OCI-LY7 (cell line): Measurements from ENCODE around the gene BLOC1S4. TPM values are rescaled to one million over a fixed set of nuclear protein-coding genes. Genes with fewer than 3 reads are reported as not detected.

Experiments used
- BruUV-seq: library from RNA; stranded (reverse); fragments of 400-500 nt; replicated peaks from 2 replicates; lab custom pipeline; 2021; lab: Mats Ljungman, UMichigan
- CTCF ChIA-PET: fragments of 300-600 bp; sonication (Branson Sonifier 250); formaldehyde crosslinking; loops from one replicate; lab custom pipeline; 2022; ENCODE audit warnings: antibody characterized with exemption; ENCODE audit not compliant: unreplicated experiment; lab: Charles Lee
- POLR2A ChIA-PET: fragments of 300-600 bp; sonication (Branson Sonifier 250); formaldehyde crosslinking; loops from one replicate; lab custom pipeline; 2022; ENCODE audit warnings: antibody characterized with exemption; lab: Charles Lee
- DNase-seq: peaks from one replicate; pipeline ENCODE4 v3.0.0-alpha.2; 2015; ENCODE audit warnings: low spot score
- H2AFZ ChIP-seq: fragments of 200-600 bp; sonication (generic), shearing (Covaris generic); 2 replicates; pipeline ENCODE4 v1.6.1; 2014; ENCODE audit warnings: mild to moderate bottlenecking, antibody characterized with exemption, low read length, moderate library complexity
- H3K27ac ChIP-seq: fragments of 200-600 bp; sonication (generic); 2 replicates; pipeline ENCODE4 v1.5.1; 2014; ENCODE audit warnings: mixed run types, low read depth, mild to moderate bottlenecking, moderate library complexity, low read length, inconsistent platforms; ENCODE audit not compliant: poor library complexity, severe bottlenecking
- H3K36me3 ChIP-seq: fragments of 200-600 bp; sonication (generic); 2 replicates; pipeline ENCODE4 v1.6.1; 2014; ENCODE audit warnings: mild to moderate bottlenecking, antibody characterized with exemption, low read length, moderate library complexity, mixed read lengths; ENCODE audit not compliant: insufficient read depth
- H3K4me1 ChIP-seq: fragments of 200-600 bp; sonication (generic); 2 replicates; pipeline ENCODE4 v1.5.1; 2014; ENCODE audit warnings: mild to moderate bottlenecking, low read length; ENCODE audit not compliant: insufficient read depth, poor library complexity, severe bottlenecking
- H3K4me2 ChIP-seq: fragments of 200-600 bp; sonication (generic); 2 replicates; pipeline ENCODE4 v1.6.1; 2014; ENCODE audit warnings: mild to moderate bottlenecking, low read length
- H3K4me3 ChIP-seq: fragments of 200-600 bp; sonication (generic); 2 replicates; pipeline ENCODE4 v1.5.1; 2014; ENCODE audit warnings: mild to moderate bottlenecking, low read depth, low read length; ENCODE audit not compliant: poor library complexity, severe bottlenecking
- H3K79me2 ChIP-seq: fragments of 200-600 bp; sonication (generic); 2 replicates; pipeline ENCODE4 v1.6.1; 2016; ENCODE audit warnings: low read depth, mild to moderate bottlenecking, low read length, moderate library complexity, mixed read lengths; ENCODE audit not compliant: insufficient read depth
- H3K9me2 ChIP-seq: fragments of 200-600 bp; sonication (generic); 2 replicates; pipeline ENCODE4 v1.6.1; 2016; ENCODE audit warnings: mild to moderate bottlenecking, low read length, mixed read lengths; ENCODE audit not compliant: insufficient read depth
- H3K9me3 ChIP-seq: fragments of 200-600 bp; sonication (generic); 2 replicates; pipeline ENCODE4 v1.6.1; 2014; ENCODE audit warnings: mild to moderate bottlenecking, mixed run types, low read length, mixed read lengths
- H4K20me1 ChIP-seq: fragments of 200-600 bp; sonication (generic); 2 replicates; pipeline ENCODE4 v1.6.1; 2014; ENCODE audit warnings: mild to moderate bottlenecking, antibody characterized with exemption, low read length, moderate library complexity, mixed read lengths; ENCODE audit not compliant: insufficient read depth
- CTCF ChIP-seq: fragments of 200-600 bp; sonication (generic); conservative IDR thresholded peaks from 2 replicates; pipeline ENCODE4 v1.5.1; 2014; ENCODE audit warnings: mild to moderate bottlenecking, antibody characterized with exemption, low read length, moderate library complexity, mixed read lengths
- EZH2phosphoT487 ChIP-seq: fragments of 200-600 bp; sonication (generic); IDR thresholded peaks from 2 replicates; pipeline ENCODE4 v1.6.1; 2018; ENCODE audit warnings: low read depth, borderline replicate concordance, mild to moderate bottlenecking, mixed run types, antibody characterized with exemption, low read length, moderate library complexity, mixed read lengths
- intact Hi-C: fragments of 100-400 bp; cut with micrococcal nuclease; formaldehyde crosslinking; loops from one replicate; pipeline ENCODE4 v1.10.0; 2022; ENCODE audit not compliant: unreplicated experiment
- total RNA-seq, 2 experiments: library from RNA; depleted of rRNA in 1 of 2; stranded (reverse); fragments of >200 nt in 1 of 2; shearing (Covaris generic) in 1 of 2; gene quantifications; 2 replicates each; pipeline ENCODE4 v1.2.3, GENCODE V29; 2014 to 2022

BLOC1S4 gene
- total RNA-seq, 2 experiments from 2014 or later, result 32.3 to 36.1 TPM

- H3K4me1 ChIP-seq, result no peaks in the 10 kb centered on the region
- no peaks in the 10 kb centered on the region for H3K9me3 ChIP-seq
- H3K4me2 ChIP-seq, result no peak overlapping the region
- H4K20me1 ChIP-seq, result no peaks in the 10 kb centered on the region
- H3K36me3 ChIP-seq, result no peaks in the 10 kb centered on the region
- TF ChIP-seq CTCF (no peak), EZH2phosphoT487 (no peak)
- no TSS peak for BruUV-seq
- ChIA-PET POLR2A (no interaction called here), CTCF (no interaction called here)
- H3K9me2 ChIP-seq, result no peaks in the 10 kb centered on the region
- no peak for DNase-seq
- no peak overlapping the region for H2AFZ ChIP-seq
- intact Hi-C loops, result no loop called here
- no peak overlapping the region for H3K4me3 ChIP-seq
- no peak overlapping the region for H3K27ac ChIP-seq
- H3K79me2 ChIP-seq, result no peaks in the 10 kb centered on the region
Measured at GRCh38 chr4:6732441-6733357, 16.7 kb downstream of the BLOC1S4 start.

- Histone ChIP-seq H3K27ac (no peak overlapping the region), H3K9me3 (no peaks in the 10 kb centered on the region), H3K9me2 (no peaks in the 10 kb centered on the region), H3K79me2 (no peaks in the 10 kb centered on the region), H3K4me2 (no peak overlapping the region), H2AFZ (no peak overlapping the region), H3K4me1 (no peaks in the 10 kb centered on the region), H3K4me3 (no peak overlapping the region), H4K20me1 (no peaks in the 10 kb centered on the region), H3K36me3 (no peaks in the 10 kb centered on the region)
- intact Hi-C loops, result no loop called here
- TF ChIP-seq EZH2phosphoT487 (no peak), CTCF (no peak)
- BruUV-seq, result no TSS peak
- CTCF ChIA-PET, result no interaction called here
- DNase-seq, result no peak
- POLR2A ChIA-PET, result no interaction called here
Measured at GRCh38 chr4:6733358-6734164, 17.6 kb downstream of the BLOC1S4 start.
